GM12873 (cell line): ENCODE data around the gene TSHZ3.

Experiments used
- CTCF ChIP-seq: IDR thresholded peaks from 2 replicates; pipeline ENCODE4 v1.5.1; 2012; ENCODE audit warnings: low read depth, mild to moderate bottlenecking, moderate library complexity, low read length, control low read depth; ENCODE audit not compliant: insufficient read depth; ENCODE audit errors: missing control alignments

TSHZ3 gene

DNA sequence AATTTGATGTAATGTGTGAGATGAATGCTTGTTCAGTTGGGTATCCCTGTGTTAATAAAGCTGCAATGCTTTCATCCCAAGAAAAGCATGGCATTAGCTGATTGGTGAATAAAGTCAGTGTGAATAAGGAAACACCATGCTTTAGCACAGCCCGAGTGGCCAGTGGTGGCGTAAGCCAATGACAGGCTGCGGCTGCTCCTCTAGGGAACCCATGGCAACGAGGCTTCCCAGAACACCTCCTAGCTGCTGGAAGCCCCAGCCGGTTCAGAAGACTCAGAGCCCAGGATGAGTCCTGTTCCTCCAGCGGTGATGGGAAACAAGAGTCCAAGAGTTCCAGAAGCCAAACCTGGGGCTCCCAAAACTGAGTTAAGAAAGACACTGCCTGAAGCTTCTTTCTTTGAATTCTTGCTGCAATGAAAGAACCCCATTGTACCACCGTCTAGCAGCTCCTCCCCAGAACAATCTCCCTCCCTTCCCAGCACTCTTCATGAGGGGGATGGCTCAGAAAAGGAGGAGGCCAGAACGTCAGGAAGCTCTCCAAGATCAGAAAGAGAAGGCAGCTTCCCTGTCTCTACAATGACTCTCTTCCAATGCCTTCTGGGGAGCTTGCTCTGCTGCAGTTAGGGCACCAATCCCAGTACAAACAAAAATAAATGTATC is 58.2 kb downstream of the TSHZ3 start:
- no peak for TF ChIP-seq CTCF

GRCh38 chr19:31289976-31290375 is 59.3 kb downstream of the TSHZ3 start:
- no peak for TF ChIP-seq CTCF

DNA sequence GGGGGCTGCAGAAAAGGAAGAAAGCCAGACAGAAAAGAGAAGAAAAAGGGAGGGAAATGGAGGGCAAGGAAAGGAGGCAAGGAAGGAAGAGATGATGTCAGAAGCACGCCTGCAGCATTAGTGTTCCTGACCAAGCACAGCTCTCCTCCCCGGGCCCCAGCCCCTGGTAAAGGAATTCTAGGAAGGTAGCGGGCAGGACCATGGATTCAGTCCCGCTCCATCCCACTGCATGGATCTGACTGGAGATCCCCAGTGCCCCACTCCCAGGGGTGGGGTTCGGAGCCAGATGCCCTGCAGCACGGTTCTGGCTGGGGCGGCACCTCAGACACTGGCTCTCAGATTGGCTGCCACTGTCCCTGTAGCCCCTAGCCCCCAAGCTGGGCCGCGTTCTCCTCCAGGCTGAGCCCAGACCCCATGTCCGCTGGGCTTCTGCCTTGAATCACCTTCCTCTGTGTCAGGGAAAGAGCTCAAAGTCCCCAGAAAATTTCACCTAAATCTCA is 59.8 kb downstream of the TSHZ3 start:
- TF ChIP-seq CTCF = no peak

GRCh38 chr19:31286491-31286890 is 62.7 kb downstream of the TSHZ3 start:
- TF ChIP-seq CTCF = no peak

DNA sequence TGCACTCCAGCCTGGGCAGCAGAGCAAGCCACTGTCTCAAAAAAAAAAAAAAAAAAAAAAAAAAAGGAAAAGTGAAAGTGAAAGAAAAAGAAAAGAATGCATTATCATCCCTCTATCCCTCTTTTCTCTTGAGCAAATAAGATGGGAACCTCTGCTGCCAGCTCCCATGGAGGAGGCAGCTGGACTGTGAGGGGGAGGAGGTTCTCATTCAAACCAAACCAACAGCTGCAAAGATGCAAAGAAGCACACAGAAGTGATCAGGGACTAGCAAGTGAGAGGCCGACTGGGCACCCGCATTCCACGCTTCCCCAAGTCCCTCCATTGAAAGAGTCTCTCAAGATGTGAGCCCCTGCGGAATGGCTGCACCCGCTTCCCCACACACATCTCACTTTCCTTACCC is 63.5 kb downstream of the TSHZ3 start:
- TF ChIP-seq CTCF = no peak

- TF ChIP-seq CTCF = no peak
These were observed 64.6 kb downstream of the TSHZ3 start for GRCh38 chr19:31284621-31285020.

DNA sequence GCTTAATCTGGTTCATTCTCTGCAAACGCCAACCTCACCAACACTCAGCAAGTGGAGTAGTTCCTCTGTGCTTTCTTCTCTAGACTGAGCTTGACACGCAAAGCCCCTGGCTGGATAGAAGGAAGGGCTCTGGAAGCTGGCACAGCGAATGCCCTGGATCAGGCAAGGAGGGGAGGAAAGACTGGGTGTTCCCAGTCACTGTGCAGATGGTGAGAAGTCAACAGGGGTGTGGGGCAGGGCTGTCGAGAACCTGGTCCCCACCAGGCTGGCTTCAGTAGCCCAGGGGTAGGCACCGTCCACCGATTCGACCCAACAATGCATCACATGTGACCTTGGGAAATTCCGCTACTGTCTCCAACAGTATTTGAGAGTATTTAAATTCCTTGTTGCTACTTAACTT is 65.5 kb downstream of the TSHZ3 start:
- TF ChIP-seq CTCF = no peak
